ENCODE measurements around the gene MAN2C1. TPM values are rescaled to one million over a fixed set of nuclear protein-coding genes. Genes with fewer than 3 reads are reported as not detected.
"Not testable (repeated sequence)": the region's sequence is repeated elsewhere in the genome, so short reads cannot be mapped to it uniquely, and the experiment has no call there.

MAN2C1 gene
- total RNA-seq, 6 donors from 2014 or later = 147 to 1,046 (median 251) TPM

DNA sequence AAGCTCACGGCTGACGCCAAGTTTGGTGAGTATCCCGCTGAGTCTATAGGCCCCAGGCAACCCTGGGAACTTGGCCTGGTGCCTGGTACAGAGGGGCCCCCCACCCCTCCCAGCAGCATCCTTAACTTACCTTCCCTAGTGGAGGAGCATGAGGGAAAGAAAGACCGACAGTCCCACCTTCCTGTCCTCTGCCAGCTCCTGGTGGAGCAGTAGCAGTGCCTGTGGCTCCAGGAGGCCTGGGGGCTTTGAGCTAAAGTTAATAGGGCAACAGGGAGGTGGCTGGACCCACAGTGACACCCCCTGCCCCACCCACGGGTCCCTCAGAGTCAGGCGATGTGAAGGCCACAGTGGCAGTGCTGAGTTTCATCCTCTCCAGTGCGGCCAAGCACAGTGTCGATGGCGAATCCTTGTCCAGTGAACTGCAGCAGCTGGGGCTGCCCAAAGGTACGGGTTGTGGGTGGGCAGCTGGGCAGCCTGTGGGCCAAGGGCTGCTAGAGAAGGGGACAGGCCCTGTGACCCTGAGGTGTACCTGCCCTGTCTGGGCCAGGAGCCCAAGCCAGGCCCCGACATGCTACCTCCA lies 29.7 kb downstream of the MAN2C1 start:
- TF ChIP-seq, protein P1, sequence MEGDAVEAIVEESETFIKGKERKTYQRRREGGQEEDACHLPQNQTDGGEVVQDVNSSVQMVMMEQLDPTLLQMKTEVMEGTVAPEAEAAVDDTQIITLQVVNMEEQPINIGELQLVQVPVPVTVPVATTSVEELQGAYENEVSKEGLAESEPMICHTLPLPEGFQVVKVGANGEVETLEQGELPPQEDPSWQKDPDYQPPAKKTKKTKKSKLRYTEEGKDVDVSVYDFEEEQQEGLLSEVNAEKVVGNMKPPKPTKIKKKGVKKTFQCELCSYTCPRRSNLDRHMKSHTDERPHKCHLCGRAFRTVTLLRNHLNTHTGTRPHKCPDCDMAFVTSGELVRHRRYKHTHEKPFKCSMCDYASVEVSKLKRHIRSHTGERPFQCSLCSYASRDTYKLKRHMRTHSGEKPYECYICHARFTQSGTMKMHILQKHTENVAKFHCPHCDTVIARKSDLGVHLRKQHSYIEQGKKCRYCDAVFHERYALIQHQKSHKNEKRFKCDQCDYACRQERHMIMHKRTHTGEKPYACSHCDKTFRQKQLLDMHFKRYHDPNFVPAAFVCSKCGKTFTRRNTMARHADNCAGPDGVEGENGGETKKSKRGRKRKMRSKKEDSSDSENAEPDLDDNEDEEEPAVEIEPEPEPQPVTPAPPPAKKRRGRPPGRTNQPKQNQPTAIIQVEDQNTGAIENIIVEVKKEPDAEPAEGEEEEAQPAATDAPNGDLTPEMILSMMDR (IDR thresholded peaks at IDR 0.05) = no peak
- TF ChIP-seq EP300 (IDR thresholded peaks at IDR 0.05) (no peak), POLR2A (IDR thresholded peaks at IDR 0.05) (no peak), POLR2AphosphoS5 (IDR thresholded peaks at IDR 0.05) (no peak)
- ATAC-seq (ENCODE audit: low FRiP score in 2 of 2) (peak in 1 of 2 donors; percentile 9), DNase-seq (no peak)
- 92 to 100% methylated on average over 3 to 10 of the region's 11 CpGs for WGBS, 2 donors
- Histone ChIP-seq H3K36me3 (peaks cover 0 to 31% (median 15%) of the 10 kb centered on the region in 4 donors), H3K9me3 (no peaks in the 10 kb centered on the region), H3K4me3 (no peak overlapping the region), H3K27me3 (no peaks in the 10 kb centered on the region), H3K27ac (no peak overlapping the region), H3K4me1 (peaks cover 7 to 22% (median 14%) of the 10 kb centered on the region in 4 donors)

DNA sequence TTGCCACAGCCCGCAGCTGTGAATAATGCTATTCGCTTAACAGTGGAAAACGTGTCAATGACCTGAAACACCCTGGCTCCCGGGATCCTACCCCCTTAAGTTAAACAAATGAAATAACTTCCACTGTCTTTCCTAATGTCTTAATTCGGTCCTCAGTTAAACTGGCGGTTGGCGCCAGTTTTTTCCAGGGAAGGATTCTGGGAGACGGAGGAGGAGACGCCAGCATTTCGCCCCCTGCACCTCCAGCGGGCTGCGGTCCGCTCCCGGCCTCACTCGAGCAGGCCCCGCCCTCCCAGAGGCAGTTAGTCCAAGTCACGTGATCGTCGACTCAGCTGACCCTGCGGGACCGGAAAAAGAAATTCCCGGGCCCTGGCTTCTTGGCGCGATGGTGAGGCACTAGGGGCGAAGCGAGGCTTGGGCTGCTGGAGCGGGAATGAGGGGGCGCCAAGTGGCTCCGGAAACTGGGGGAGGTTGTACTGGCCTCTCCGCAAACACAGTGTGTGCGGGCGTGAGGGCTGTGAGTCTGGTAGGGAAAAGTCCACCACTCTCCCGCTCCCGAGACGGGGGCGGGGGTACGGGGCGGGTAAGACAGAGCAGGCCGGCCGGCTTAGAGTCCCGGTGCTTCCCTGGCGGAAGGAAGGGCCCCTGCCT lies 32.6 kb downstream of the MAN2C1 start, which contains the start of gene COMMD4:
Gene COMMD4 (plus strand): TSS at position 359 of the 651 bp plus-strand sequence. CDS start 27 bp downstream, at position 386.
- Histone ChIP-seq H3K4me3 (peak within 1 kb of the TSS; percentile 50 to 99 (median 94)), H3K9me3 (no peaks in the 10 kb centered on the region), H3K27me3 (no peaks in the 10 kb centered on the region), H3K36me3 (peaks cover 0 to 21% (median 13%) of the 10 kb centered on the region in 4 donors), H3K4me1 (peaks cover 7 to 20% (median 13%) of the 10 kb centered on the region in 4 donors), H3K27ac (peak within 1 kb of the TSS; percentile 59 to 87 (median 80))
- peak; percentile 92 to 96 for DNase-seq
- WGBS, 2 donors = 0% methylated on average over 16 to 23 of the region's 42 CpGs
- TF ChIP-seq POLR2A (IDR thresholded peaks at IDR 0.05) (peak in 1 of 4 donors; percentile 60), POLR2AphosphoS5 (IDR thresholded peaks at IDR 0.05) (peak; percentile 80 to 85)
- TF ChIP-seq, protein P1 (IDR thresholded peaks at IDR 0.05) = no peak
- peak; percentile 90 to 97 for ATAC-seq (ENCODE audit: low FRiP score in 2 of 2)

DNA sequence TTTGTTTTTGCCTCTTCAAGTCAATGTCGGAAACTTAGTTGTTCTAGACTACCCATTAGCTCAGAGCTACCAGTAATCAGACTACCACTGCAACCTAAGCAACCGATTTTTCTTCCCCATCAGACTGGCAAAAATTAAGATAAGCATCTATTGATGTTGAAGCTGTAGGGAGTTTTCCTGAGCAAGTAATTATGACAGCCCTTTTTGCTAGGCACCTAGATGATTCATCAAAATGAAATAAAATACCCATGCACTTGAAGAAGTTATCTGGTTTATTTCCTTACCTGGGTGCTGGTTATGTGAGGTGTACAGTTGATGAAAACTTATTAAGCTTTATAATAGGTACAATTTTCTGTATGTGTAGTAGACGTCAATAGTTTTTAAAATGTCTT lies 33.1 kb downstream of the MAN2C1 start:
- Histone ChIP-seq H3K27ac (peak overlapping the region in 2 of 4 donors; percentile 59 to 87), H3K9me3 (no peaks in the 10 kb centered on the region), H3K4me1 (peaks cover 7 to 20% (median 13%) of the 10 kb centered on the region in 4 donors), H3K27me3 (no peaks in the 10 kb centered on the region), H3K36me3 (peaks cover 0 to 19% (median 11%) of the 10 kb centered on the region in 4 donors), H3K4me3 (peak overlapping the region; percentile 50 to 99 (median 94))
- ATAC-seq (ENCODE audit: low FRiP score in 2 of 2) (no peak), DNase-seq (no peak)
- TF ChIP-seq POLR2AphosphoS5 (IDR thresholded peaks at IDR 0.05) (no peak), POLR2A (IDR thresholded peaks at IDR 0.05) (no peak), EP300 (IDR thresholded peaks at IDR 0.05) (no peak)
- TF ChIP-seq, protein P1 (IDR thresholded peaks at IDR 0.05) = no peak
- WGBS, 2 donors = 32 to 44% methylated on average over 3 of the region's 3 CpGs

DNA sequence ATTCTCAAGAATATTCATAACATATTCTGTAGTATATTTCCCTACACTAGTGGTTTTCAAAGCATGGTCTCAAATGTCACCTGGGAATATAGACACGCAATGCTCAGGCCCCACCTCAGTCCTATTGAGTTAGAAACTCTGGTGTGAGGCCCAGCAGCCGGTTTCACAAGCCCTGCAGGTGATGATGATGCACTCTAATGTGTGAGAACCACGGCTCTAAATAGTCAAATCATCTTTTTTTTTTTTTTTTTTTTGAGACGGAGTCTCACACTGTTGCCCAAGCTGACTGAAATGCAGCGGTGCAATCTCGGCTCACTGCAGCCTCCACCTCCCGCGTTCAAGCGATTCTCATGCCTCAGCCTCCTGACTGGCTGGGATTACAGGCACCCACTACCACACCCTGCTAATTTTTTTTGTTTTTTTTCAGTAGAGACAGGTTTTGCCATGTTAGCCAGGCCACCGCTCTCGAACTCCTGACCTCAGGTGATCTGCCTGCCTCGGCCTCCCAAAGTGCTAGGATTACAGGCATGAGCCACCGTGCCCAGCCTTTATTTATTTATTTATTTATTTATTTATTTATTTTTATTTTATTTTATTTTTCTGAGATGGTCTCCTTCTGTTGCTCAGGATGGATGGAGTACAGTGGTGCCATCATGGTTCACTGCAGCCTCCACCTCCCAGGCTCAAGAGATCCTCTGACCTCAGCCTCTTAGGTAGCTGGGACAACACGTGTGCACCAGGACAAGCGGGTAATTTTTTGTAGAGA lies 34.6 kb downstream of the MAN2C1 start:
- 91 to 95% methylated on average over 15 of the region's 15 CpGs for WGBS, 2 donors

DNA sequence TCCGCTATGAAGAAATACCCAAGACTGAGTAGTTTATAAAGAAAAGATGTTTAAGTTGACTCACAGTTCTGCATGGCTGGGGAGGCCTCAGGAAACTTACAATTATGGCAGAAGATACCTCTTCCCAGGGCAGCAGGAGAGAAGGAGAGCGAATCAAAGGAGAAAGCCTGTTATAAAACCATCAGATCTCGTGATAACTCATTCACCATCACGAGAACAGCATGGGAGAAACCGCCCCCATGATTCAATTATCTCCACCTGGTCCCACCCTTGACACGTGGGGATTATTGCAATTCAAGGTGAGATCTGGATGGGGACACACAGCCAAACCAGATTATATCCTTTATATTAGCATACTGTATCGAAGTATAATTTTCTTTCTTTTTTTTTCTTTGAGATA lies 36.3 kb downstream of the MAN2C1 start:
- H3K4me1 ChIP-seq = peaks cover 7 to 18% (median 12%) of the 10 kb centered on the region in 4 donors

More for the DNA sequence above, 34.6 kb downstream of the MAN2C1 start:
- DNase-seq; H3K9me3 ChIP-seq; H3K27ac ChIP-seq; ATAC-seq (ENCODE audit: low FRiP score in 2 of 2); H3K27me3 ChIP-seq; H3K36me3 ChIP-seq; H3K4me3 ChIP-seq: not testable (repeated sequence)
- H3K4me1 ChIP-seq = peaks cover 7 to 20% (median 13%) of the 10 kb centered on the region in 4 donors

More for the DNA sequence above, 36.3 kb downstream of the MAN2C1 start:
- H3K9me3 ChIP-seq; ATAC-seq (ENCODE audit: low FRiP score in 2 of 2); H3K4me3 ChIP-seq; H3K27me3 ChIP-seq; H3K27ac ChIP-seq; H3K36me3 ChIP-seq; DNase-seq: not testable (repeated sequence)
- 73 to 79% methylated on average over 7 of the region's 7 CpGs for WGBS, 2 donors
